GM12865 (cell line): ENCODE data around the gene FYCO1.
A peak's percentile ranks its signal among the peaks of the same experiment; 100 is the strongest.

Experiments
- DNase-seq: peaks from one replicate; pipeline ENCODE4 v3.0.0; 2010; ENCODE audit warnings: low read depth
- H3K4me3 ChIP-seq: 2 replicates; pipeline ENCODE4 v1.5.1; 2011; ENCODE audit warnings: mild to moderate bottlenecking, low read depth, low read length, control low read depth
- TF ChIP-seq, protein P1 (sequence below): IDR thresholded peaks from 2 replicates; pipeline ENCODE4 v1.5.1; 2011; ENCODE audit warnings: low read length, control low read depth, low read depth, inconsistent platforms; ENCODE audit not compliant: insufficient read depth; ENCODE audit errors: missing control alignments

The FYCO1 gene

GRCh38 chr3:45929042-45929679 lies 66.5 kb downstream of the FYCO1 start:
- peak; percentile 75 for DNase-seq
- H3K4me3 ChIP-seq = no peak overlapping the region
- TF ChIP-seq, protein P1, sequence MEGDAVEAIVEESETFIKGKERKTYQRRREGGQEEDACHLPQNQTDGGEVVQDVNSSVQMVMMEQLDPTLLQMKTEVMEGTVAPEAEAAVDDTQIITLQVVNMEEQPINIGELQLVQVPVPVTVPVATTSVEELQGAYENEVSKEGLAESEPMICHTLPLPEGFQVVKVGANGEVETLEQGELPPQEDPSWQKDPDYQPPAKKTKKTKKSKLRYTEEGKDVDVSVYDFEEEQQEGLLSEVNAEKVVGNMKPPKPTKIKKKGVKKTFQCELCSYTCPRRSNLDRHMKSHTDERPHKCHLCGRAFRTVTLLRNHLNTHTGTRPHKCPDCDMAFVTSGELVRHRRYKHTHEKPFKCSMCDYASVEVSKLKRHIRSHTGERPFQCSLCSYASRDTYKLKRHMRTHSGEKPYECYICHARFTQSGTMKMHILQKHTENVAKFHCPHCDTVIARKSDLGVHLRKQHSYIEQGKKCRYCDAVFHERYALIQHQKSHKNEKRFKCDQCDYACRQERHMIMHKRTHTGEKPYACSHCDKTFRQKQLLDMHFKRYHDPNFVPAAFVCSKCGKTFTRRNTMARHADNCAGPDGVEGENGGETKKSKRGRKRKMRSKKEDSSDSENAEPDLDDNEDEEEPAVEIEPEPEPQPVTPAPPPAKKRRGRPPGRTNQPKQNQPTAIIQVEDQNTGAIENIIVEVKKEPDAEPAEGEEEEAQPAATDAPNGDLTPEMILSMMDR = peak; percentile 94

- DNase-seq = no peak
- no peak overlapping the region for H3K4me3 ChIP-seq
- TF ChIP-seq, protein P1 = no peak
Observed at GRCh38 chr3:45927881-45928280, 67.7 kb downstream of the FYCO1 start.

DNA sequence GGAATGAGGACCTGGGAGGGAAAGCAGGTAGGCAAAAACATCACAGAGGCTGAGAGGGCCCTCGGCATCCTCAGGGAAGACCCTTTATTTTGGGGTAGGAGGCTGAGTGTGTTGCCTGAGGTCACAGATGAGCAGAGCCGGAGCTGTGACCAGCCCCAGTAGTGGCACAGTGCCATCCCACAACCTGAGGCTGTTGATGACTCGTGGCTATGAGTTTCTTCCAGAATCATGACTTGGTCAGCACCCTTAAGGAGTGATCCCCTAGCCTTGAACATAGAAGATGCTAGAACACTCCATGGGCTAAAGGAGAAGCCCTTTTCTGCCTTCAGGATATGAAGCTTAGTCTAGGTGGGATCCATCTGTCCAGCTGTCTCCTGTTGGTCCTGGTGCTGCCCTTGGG lies 71.9 kb downstream of the FYCO1 start:
- DNase-seq = no peak
- TF ChIP-seq, protein P1 = no peak
- H3K4me3 ChIP-seq = no peak overlapping the region

DNA sequence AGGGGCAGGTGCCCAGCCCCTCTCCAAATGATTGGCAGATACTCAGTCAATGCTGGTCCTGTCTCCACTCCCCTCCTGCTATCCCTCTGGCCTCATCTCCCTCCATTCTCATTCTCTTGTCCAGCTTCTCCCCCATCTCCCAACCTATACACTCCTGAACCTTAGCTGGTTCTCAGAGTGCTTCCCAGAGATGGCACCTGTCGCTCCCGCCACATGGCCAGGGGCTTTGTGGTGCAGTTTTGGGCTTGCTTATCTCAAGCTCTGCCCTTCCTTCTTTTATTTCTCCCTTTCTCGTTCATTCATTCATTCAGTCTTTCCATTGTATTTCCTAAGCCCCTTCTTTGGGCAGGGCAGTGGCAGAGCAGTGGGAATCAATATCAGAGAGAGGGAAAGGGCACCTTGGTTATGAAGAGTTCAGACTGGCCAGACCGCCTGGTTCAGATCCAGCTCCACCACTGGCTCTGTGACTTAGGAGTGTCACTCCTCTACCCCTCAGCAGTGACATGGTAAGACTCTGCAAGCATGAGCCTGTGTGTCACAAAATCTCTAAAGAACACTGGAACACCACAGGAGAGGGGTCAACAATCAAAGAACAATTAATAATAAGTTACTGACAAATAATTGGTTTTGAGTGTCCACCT lies 72.6 kb downstream of the FYCO1 start:
- no peak overlapping the region for H3K4me3 ChIP-seq
- no peak for DNase-seq
- TF ChIP-seq, protein P1 = no peak

- DNase-seq = no peak
- no peak overlapping the region for H3K4me3 ChIP-seq
- TF ChIP-seq, protein P1 = no peak
Observed at GRCh38 chr3:45922039-45922326, 73.6 kb downstream of the FYCO1 start.

DNA sequence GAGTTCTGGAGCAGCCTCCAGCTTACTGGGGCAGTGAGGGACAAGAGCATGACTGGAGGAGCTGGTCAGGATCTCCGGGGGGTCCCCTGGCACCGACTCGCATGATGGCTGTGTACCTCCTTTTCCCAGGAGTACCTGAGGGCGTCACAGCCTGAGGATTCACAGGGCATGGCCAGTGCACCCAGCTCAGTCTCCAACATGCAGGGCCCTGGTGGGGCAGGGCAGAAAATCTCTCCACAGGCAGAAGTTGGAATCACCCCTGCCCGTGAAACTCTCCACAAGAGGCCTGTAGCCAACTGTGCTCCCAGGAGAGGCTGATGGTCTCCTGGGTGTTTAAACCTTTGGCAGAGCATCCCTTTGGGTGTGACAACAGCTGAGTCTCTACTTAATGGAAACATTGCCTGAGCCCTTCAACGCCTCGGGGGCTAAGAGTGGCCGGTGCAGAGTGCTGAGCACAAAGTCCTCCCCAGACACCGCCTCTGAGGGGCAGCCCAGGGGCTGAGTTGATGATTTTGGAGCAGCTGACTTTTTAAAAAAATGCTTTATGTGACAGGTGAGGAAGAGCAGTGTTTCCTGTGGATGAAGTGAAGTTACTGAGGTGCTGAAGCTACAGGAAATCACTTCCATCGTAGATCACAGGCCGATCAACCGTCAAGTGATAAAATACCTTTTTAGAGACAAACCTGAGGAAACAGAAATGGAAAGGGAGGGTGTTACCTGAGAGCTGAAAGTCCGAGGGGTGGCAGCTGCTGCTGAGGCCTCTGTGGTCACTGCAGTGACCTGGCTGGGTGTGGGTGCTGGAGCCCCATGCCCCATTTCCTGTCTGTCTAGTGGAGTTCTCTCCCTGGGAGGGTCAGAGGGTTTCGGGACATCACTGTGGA lies 74.2 kb downstream of the FYCO1 start:
- TF ChIP-seq, protein P1 = no peak
- no peak for DNase-seq
- H3K4me3 ChIP-seq = no peak overlapping the region
